Stimulated activated CD4-positive, alpha-beta T cell treated with anti-CD3 and anti-CD28 coated beads, Interleukin-4, amount 100 ng/mL, for 4 hours (primary cell): ENCODE measurements around the gene ELMO1.
"Not testable (repeated sequence)": the region's sequence is repeated elsewhere in the genome, so short reads cannot be mapped to it uniquely, and the experiment has no call there.

Experiments
- DNase-seq, 2 experiments: peaks; one replicate each; pipeline ENCODE4 v3.0.0-alpha.2; 2020

ELMO1 gene

DNA sequence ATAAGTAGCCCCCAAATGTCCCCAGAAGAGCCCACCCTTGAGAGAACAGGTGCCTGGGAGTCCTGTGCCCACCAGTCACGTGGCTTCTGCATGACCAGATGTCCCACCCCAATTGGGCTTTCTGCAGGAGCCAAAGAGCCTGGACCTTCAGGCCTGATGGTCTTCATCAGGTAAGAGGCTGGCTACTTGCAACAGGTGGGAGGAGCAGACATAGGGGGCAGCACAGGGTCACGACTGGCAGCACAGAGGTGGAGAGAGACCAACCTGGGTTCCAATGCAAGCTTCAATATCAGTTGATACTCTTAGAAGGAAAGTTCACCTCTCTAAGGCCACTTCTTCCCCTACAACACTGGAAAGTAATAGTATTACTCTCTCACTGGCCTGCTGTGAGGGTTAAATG is 288.0 kb downstream of the ELMO1 start:
- no peak for DNase-seq

DNA sequence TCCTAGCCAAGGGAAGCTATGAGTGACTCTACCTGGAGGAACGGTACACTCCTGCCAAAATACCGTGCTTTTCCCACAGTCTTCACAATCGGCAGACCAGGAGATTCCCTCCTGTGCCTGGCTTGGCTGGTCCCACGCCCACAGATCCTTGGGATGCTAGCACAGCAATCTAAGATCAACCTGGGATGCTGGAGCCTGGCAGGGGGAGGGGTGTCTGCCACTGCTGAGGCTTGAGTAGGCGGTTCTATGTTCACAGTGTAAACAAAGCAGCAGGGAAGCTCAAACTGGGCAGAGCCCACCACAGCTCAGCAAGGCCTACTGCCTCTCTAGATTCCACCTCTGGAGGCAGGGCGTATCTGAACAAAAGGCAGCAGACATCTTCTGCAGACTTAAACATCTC is 295.3 kb downstream of the ELMO1 start:
- no peak for DNase-seq

DNA sequence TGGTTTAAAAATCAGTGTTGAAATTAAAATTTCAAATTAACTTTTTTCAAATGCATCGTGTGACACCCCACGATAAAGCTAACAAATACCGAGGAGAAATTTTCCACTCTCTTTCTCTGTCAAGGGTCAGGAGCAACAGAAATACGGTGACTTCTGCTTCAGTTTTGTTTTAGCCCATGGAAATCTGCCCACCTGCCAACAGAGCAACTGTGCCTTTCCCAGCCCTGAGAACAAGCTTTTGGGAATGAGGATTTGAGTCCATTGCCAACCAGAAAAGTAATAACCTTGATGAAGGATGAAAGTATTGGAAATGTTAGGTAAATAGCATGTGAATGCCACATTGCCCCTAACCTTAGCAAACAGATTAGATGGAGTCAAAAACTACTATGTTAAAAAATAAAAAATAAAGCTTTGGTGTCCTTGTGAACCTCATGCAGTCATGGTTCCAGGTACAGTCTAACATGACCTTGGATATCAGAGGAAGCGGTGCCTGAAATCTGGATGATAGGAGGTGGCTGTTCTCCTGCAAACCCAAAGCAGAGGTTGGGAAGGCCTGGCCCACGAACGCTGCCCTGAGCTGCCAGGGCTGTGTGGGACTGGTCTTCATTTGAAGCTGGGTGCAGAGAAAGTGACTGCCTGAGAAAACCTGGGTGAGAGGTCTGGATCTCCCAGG is 296.8 kb downstream of the ELMO1 start:
- no peak for DNase-seq

- no peak for DNase-seq
Measured at GRCh38 chr7:37150856-37151255, 297.8 kb downstream of the ELMO1 start.

DNA sequence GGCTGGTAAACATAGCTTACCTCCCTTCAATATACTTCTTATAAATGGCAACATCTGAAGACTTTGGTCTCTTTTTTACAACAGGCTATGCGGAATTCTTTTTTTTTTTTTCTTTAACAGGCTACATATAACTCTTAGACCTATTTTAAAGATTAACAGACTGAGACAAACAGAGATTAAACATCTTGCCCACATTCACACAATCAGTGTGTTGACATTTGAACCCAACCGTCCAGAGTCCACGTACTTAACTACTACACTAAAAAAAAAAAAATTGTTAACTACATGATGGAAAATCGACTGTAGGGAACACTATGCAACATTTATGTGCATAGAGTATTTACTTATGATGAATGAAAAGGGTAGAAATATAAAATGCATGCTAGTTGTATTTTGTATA is 298.5 kb downstream of the ELMO1 start:
- DNase-seq, result no peak

DNA sequence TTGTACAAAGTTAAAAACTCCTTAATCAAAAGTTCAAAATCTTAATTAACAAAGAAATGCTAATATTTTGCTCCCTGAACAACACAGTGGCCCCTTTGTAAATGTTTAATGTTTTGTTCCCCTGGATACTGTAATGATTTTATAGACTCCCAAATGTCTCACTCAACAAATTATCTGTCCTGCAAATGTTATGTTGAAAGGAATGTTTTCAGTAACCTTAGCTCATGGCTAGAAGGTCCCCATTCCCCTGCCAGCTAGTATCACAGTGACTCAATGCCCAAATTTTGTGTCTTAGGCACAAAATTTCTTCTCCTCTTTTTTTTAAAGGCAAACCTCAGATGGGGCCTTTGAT is 298.9 kb downstream of the ELMO1 start:
- DNase-seq, result no peak

DNA sequence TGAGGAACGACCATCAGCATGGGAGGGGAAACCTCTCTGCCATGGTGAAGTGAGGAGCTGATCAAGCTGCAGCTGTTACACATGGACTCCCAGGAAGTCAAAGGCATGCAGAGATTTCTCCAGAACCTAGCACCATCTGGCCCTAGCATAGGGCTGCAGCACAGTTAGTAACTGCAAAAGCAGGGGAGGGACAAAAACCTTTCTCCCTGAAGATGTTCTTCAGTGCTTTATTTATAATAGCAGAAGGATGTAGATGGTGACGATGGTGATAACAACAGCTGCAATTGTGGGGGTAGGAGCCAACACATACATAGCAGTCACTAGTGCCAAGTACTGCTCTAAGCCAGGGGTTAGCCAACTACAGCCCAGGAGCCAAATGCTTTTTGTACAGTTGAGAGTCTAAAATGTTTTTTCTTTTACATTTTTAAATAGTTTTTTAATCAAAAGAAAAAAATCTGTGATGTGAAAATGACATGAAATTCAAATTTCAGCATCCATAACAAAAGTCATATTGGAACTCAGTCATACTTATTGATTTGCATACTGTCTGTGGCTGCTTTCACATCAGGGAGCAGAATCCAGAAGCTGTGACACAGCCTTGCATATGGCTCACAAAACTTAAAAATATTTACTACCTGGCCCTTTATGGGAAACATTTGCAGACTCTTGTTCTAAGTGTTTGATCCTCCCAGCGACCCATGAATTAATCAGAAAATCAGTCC is 299.5 kb downstream of the ELMO1 start:
- DNase-seq, result no peak

DNA sequence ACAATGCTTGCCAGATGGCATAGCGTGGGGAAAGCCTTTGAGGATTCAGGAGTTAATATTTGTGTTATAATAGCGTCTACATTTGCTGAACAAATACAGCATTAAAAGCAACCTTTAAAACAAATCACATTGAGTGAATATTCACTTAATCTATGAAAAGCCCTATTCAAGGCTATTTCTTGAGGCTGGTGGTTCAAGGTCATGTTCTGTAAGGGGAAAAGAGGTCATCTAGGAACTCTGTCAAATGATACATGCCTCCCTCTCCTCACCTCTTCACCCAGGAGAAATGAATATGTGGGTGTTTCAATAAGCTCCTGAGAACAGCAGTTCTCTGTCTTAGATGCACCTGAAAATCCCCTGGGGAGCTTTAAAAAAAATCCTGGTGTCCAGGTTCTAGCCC is 303.0 kb downstream of the ELMO1 start:
- no peak for DNase-seq

- DNase-seq, result no peak
Measured at GRCh38 chr7:37144423-37144822, 304.2 kb downstream of the ELMO1 start.

DNA sequence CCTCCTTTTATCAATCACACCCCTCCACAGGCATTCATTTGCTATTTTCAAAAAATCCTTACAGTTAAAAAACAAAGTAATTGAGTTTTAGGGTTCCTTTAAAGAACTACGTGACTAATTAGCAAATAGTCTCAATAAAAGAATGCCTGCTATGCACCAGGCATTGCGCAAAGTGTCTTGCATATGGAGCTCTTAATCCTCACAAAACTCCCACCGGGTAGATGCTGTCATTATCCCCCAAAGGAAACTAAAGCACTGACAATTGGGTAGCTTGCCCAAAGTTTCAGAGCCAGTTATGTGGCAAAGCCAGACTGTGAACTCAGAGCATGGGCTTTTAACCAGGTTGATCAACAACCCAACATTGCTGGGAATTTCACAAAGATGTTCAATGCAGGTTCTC is 305.7 kb downstream of the ELMO1 start:
- no peak for DNase-seq

GRCh38 chr7:37141742-37142141 is 306.9 kb downstream of the ELMO1 start:
- DNase-seq, result no peak

- not testable (repeated sequence) for DNase-seq
Measured at GRCh38 chr7:37133902-37134301, 314.8 kb downstream of the ELMO1 start.

DNA sequence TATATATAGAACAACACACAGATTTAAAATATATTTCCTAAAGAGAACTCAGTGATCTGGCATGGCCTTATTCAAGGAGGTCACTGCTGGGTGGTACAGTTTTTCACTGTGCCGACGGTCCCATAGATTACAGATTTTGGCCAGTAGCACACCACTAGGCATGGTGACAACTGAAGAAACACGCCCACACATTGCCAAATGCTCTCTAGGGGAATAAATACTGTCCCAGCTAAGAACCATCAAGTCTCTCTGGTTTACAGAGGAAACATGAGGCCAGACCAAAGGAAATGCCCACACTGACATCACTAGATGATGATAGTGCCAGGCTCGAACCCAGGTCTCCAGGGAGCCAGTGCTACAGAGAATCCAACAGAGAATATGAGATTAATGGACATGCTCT is 316.8 kb downstream of the ELMO1 start:
- no peak for DNase-seq

GRCh38 chr7:37129035-37129425 is 319.6 kb downstream of the ELMO1 start:
- DNase-seq, result no peak

DNA sequence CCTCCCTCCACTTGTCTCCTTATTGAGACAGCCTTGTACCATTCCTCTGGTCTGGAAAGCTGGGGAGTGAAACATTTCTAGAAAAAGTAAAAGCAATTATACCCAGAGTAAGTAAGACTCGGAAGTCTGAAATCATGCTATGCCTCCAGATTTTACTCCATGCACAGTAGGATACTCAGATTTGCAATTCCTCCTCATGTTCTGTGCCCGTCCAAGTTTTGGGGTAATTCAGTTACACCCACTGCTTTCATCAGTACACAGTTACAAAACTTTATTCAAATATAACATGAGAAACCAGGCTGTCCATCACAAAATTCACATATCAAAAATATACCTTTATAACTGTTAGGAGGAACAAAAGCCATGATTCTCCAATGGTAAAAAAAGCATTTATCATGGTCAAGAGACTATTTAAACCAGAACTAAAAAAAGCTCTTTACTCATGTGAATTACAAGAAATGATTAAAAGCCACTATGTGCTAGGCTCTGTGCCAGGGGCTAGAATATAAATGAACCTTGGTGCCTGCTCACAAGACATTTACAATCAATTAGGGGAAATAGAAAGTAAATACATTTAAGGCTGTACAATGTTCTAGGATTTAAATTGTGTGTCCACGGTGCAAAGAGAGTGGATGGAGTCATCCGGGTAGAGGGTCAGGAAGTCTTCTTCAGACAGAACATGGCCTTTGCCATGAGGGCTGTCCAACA is 320.2 kb downstream of the ELMO1 start:
- DNase-seq, result no peak

GRCh38 chr7:37119296-37119860 is 329.3 kb downstream of the ELMO1 start:
- no peak for DNase-seq

- DNase-seq, result no peak
Measured at GRCh38 chr7:37118004-37118403, 330.7 kb downstream of the ELMO1 start.

DNA sequence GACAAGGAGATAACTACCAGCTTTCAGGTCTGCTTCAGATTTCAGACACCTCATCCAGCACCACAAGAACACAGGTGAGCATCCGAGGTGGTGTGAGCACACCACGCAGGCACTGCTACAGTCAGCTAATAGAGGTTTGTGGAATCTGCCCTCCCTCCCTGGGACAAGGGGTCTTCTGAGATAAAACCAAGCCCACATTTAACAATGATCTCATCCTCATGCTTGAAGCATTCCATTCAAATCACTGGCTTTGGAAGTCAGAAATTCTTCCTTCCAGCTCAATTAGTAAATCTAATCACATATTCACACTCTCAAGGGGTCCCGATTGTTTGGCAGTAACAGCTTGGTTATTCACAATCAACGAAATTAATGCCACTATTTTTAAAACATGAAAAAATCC is 331.4 kb downstream of the ELMO1 start:
- DNase-seq, result no peak

GRCh38 chr7:37116093-37116701 is 332.5 kb downstream of the ELMO1 start:
- DNase-seq, result no peak

DNA sequence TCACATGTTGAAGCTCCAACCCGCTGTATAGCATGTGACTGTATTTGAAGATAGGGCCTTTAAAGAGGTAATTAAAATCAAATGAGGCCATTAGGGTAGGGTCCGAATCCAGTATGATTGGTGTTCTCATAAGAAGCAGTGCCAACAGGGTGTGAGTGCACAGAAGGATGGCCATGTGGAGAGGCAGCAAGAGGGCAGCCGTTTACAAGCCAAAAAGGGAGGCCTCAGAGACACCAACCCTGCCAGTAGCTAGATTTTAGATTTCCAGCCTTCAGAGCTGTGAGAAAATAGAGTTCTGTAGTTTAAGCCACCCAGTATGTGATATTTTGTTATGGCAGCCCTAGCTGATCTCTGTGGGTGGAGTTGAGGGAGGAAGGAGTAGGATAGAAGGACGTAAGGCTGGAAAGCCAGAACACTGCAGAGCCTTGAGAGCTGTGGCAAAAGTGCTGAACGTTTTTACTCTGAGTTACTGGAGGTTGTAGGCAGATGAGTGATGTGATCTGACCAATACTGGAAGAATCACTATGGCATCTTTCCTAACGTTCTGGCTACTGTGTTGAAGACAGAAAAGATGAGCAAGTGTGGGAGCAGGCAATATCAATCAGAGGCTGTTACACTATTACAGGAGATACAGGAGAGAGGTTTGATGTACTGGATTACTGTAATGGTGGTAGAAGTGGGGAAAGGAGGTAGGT is 334.9 kb downstream of the ELMO1 start:
- DNase-seq, result no peak

- DNase-seq, result no peak
Measured at GRCh38 chr7:37112876-37113275, 335.8 kb downstream of the ELMO1 start.

DNA sequence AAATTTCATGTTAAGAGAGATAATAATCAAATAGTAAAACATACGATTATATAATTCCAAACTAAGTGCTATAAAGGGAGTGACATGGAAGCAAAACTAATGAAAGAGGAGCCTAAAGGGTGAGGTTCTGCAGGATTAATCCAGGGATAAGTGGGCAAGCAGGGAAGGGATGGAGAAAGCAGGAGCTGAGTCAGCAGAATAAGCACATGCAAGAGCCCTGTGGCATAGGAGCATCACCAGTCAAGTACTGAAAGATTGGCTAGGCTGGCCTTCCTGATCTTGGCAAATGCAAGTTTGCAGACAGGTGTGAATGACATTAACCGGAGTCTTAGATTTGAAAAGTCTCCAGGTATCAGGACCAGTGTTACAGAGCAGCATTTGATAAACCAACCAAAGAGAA is 336.4 kb downstream of the ELMO1 start:
- no peak for DNase-seq

GRCh38 chr7:37111459-37111858 is 337.2 kb downstream of the ELMO1 start:
- DNase-seq, result no peak
